GM19193 (cell line): ENCODE measurements around the gene COL4A2.

Experiments
- POLR2A ChIP-seq: IDR thresholded peaks from 4 replicates; pipeline ENCODE4 v1.6.1; 2011; ENCODE audit not compliant: insufficient read depth, insufficient read length; ENCODE audit errors: extremely low read depth

Gene COL4A2

DNA sequence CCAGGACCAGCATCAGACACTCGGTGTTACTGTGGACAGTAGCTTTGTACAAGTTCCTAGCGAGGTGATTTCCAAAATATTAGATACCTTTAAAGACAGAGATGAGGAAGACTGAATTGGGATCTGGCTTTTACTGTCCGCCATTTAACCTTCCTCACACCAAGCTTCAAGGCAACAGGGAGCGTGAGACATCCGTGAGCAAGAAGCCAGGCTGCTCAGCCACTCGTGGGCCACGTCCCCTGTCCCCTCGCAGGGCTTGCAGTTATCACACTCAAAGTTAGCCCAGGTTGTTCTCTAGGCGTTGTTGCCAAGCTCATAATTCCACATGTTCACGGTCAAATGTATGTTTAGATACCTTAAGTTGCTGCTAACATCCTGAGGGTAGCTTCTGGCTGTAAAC is 102.9 kb downstream of the COL4A2 start:
- no peak for TF ChIP-seq POLR2A

- no peak for TF ChIP-seq POLR2A
Measured at GRCh38 chr13:110410936-110411687, 104.0 kb downstream of the COL4A2 start.

GRCh38 chr13:110411688-110412059 is 104.6 kb downstream of the COL4A2 start:
- TF ChIP-seq POLR2A = no peak

- no peak for TF ChIP-seq POLR2A
Measured at GRCh38 chr13:110412132-110412914, 105.2 kb downstream of the COL4A2 start.

GRCh38 chr13:110413016-110413675 is 106.1 kb downstream of the COL4A2 start:
- no peak for TF ChIP-seq POLR2A

DNA sequence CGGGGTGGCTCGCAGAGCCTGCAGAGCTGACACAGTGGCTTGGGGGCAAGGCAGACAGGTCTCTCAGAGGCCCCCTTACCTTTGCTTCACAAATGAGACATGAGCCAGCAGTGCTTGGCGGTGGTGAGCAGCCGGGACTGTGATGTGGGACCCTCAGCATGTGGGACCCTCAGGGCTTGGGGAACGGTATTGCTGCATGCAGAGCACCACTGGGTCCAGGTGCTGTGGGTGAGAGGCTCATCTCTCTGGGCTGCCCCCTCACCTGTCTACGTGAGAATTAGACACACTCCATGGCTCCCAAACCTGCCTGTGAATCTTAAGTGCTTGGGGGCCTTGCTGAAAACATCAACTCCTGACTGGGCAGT is 106.6 kb downstream of the COL4A2 start:
- TF ChIP-seq POLR2A = no peak

DNA sequence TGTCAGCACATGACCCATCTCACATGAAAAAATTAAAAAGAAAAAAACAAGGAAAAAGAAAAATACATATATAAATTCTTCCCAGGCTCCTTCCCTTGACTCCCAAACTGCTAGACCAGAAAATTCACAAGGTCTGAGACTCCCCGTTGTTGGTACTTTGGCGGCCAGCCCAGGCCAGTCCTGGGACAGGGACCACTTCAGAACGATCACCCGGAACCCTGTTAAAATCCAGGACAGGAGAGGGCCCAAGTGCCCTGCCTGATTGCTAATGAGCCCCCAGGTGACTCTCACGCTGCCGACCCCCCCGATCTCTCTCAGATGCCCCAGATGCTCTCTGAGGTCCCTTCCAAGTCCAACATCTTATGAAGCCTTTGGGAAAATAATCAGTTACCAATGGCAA is 107.2 kb downstream of the COL4A2 start:
- no peak for TF ChIP-seq POLR2A

GRCh38 chr13:110414931-110415330 is 107.8 kb downstream of the COL4A2 start:
- TF ChIP-seq POLR2A = no peak

GRCh38 chr13:110415669-110416068 is 108.6 kb downstream of the COL4A2 start:
- no peak for TF ChIP-seq POLR2A

- TF ChIP-seq POLR2A = no peak
Measured at GRCh38 chr13:110416131-110417025, 109.3 kb downstream of the COL4A2 start.

DNA sequence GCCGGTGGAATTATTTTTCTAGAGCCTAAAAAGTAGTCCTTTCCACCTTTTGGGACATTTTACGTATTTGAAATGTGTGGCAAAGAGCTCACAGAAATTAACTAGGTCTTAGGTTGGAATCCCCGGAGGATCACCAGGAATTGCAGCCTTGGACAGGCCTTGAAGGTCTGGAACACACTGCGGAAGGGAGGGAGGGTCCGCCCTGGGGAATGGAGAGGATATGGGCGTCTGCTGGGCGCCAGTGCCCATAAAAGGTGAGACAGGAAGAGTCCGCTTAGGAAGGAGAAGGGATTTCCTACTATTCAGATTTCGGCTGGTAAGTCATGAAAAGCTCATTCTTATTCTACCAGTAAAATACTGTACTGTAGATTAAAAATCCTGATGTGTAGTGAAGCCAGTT is 111.9 kb downstream of the COL4A2 start:
- no peak for TF ChIP-seq POLR2A

DNA sequence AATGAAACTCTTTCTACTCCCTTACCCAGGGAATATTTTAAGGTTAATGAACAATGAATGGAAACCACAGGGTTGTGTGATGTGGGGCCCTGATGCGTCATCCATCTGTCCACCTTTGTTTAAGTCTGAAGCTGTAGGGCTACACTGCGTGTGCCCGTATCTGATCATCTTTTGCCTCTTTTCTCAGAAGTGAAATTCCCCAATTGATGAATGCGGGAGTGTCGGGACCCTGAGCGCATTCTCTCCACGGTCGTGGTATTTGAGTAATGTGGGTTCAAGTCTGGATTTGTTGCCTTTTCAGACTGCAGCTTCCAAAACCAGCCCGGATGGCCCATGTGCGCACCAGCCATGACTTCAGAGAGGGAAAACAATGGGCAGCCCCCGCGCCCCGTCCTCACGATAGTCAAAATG is 112.3 kb downstream of the COL4A2 start:
- no peak for TF ChIP-seq POLR2A

- no peak for TF ChIP-seq POLR2A
Measured at GRCh38 chr13:110419946-110420345, 112.9 kb downstream of the COL4A2 start.

GRCh38 chr13:110420626-110421025 is 113.5 kb downstream of the COL4A2 start:
- no peak for TF ChIP-seq POLR2A

DNA sequence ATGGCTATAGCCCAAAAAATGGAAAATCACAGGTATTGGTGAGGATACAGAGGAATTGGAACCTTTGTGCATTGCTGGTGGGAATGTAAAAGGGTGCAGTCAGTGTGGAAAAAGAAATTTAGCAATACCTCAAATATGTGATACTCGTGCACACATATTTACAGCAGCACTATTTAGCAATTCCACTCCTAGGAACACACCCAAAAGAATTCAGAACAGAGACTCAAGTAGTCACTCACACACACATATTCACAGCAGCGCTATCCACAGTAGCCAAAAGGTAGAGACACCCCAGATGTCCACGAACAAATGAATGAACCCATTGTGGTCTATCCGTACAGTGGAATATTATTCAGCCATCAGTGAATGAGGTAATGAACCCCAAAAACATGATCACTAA is 114.0 kb downstream of the COL4A2 start:
- no peak for TF ChIP-seq POLR2A
